SK-N-SH (cell line): ENCODE data around the gene BABAM2. TPM values are rescaled to one million over a fixed set of nuclear protein-coding genes. Genes with fewer than 3 reads are reported as not detected.

Experiments used
- CTCF ChIA-PET: fragments of 300-600, 350-600 bp; formaldehyde crosslinking; extraction: SDS; loops from one replicate; lab custom pipeline; 2021; lab: Yijun Ruan, JAX
- POLR2A ChIA-PET: fragments of 350-600 bp; sonication (Branson Sonifier 250); formaldehyde crosslinking; extraction: SDS; loops from one replicate; lab custom pipeline; 2020; ENCODE audit warnings: antibody characterized with exemption, inconsistent platforms; lab: Yijun Ruan, JAX
- DNase-seq: peaks from one replicate; pipeline ENCODE4 v3.0.0; 2012
- H2AFZ ChIP-seq: fragments of 200-600 bp; sonication (generic); 2 replicates; pipeline ENCODE4 v1.8.1; 2016; ENCODE audit warnings: antibody characterized with exemption, mild to moderate bottlenecking, low read depth
- H3F3A ChIP-seq: fragments of 200-600 bp; sonication (generic); replicated peaks from 2 replicates; pipeline ENCODE3; 2016; ENCODE audit warnings: antibody characterized with exemption, mild to moderate bottlenecking; ENCODE audit not compliant: insufficient read depth
- H3K27ac ChIP-seq, 2 experiments: fragments of 200-500 bp in 1 of 2; fragments of 200-600 bp in 1 of 2; sonication (Bioruptor generic) in 1 of 2; sonication (generic), shearing (Covaris generic) in 1 of 2; 2 replicates each; pipeline versions ENCODE4 v1.5.1 to v1.6.1; 2014 to 2016; ENCODE audit warnings: low read depth in 2 of 2, inconsistent platforms in 1 of 2, low read length in 1 of 2, mild to moderate bottlenecking in 1 of 2, mixed read lengths in 1 of 2
- H3K27me3 ChIP-seq: fragments of 200-600 bp; sonication (generic), shearing (Covaris generic); 2 replicates; pipeline ENCODE4 v1.6.1; 2016; ENCODE audit warnings: mixed run types; ENCODE audit not compliant: insufficient read depth
- H3K36me3 ChIP-seq, 2 experiments: fragments of 200-500 bp in 1 of 2; fragments of 200-600 bp in 1 of 2; sonication (Bioruptor generic) in 1 of 2; sonication (generic) in 1 of 2; replicated peaks in 1 of 2; 2 replicates each; pipeline versions ENCODE3 to v1.5.1; 2014 to 2016; ENCODE audit warnings: low read length in 1 of 2, mild to moderate bottlenecking in 1 of 2; ENCODE audit not compliant: insufficient read depth in 2 of 2, control insufficient read depth in 1 of 2
- H3K4me1 ChIP-seq, 2 experiments: fragments of 200-500 bp in 1 of 2; fragments of 200-600 bp in 1 of 2; sonication (Bioruptor generic) in 1 of 2; sonication (generic), shearing (Covaris generic) in 1 of 2; 2 replicates each; pipeline versions ENCODE4 v1.5.1 to v1.6.1; 2014 to 2016; ENCODE audit warnings: low read depth in 1 of 2, low read length in 1 of 2, mixed run types in 1 of 2; ENCODE audit not compliant: insufficient read depth in 2 of 2, control insufficient read depth in 1 of 2
- H3K4me2 ChIP-seq: fragments of 200-600 bp; sonication (generic), shearing (Covaris generic); 2 replicates; pipeline ENCODE4 v1.6.1; 2017; ENCODE audit warnings: mixed run types
- H3K4me3 ChIP-seq, 2 experiments: fragments of 200-500 bp in 1 of 2; fragments of 200-600 bp in 1 of 2; sonication (Bioruptor generic) in 1 of 2; sonication (generic), shearing (Covaris generic) in 1 of 2; 2 replicates each; pipeline versions ENCODE4 v1.5.1 to v1.8.1; 2014 to 2016; ENCODE audit warnings: low read depth in 2 of 2, inconsistent platforms in 1 of 2, low read length in 1 of 2, mild to moderate bottlenecking in 1 of 2, mixed read lengths in 1 of 2, moderate library complexity in 1 of 2
- H3K79me2 ChIP-seq: fragments of 200-600 bp; sonication (generic); 2 replicates; pipeline ENCODE4 v1.8.1; 2017; ENCODE audit warnings: mild to moderate bottlenecking; ENCODE audit not compliant: insufficient read depth
- H3K9ac ChIP-seq: fragments of 200-600 bp; sonication (generic); 2 replicates; pipeline ENCODE4 v1.6.1; 2017; ENCODE audit warnings: mixed run types
- H3K9me2 ChIP-seq: fragments of 200-600 bp; sonication (generic); 2 replicates; pipeline ENCODE4 v1.6.1; 2017; ENCODE audit warnings: mixed run types
- H3K9me3 ChIP-seq: fragments of 200-600 bp; sonication (generic); 2 replicates; pipeline ENCODE4 v1.6.1; 2017; ENCODE audit warnings: mixed run types, mild to moderate bottlenecking, moderate library complexity
- H4K20me1 ChIP-seq: fragments of 200-600 bp; sonication (generic); 2 replicates; pipeline ENCODE4 v1.6.1; 2017; ENCODE audit warnings: mild to moderate bottlenecking, mixed run types; ENCODE audit not compliant: insufficient read depth
- CTCF ChIP-seq: fragments of 200-600 bp; sonication (generic); IDR thresholded peaks from 2 replicates; pipeline ENCODE4 v1.6.1; 2017; ENCODE audit warnings: antibody characterized with exemption, mild to moderate bottlenecking, moderate library complexity
- EP300 ChIP-seq, 2 experiments: IDR thresholded peaks; 2 replicates each; pipeline versions ENCODE4 v1.4.0 to v1.6.1; 2012; ENCODE audit warnings: borderline replicate concordance in 1 of 2, low read depth in 1 of 2, low read length in 1 of 2
- FOSL2 ChIP-seq: IDR thresholded peaks from 2 replicates; pipeline ENCODE4 v1.4.0; 2012; ENCODE audit warnings: low read depth, mild to moderate bottlenecking, moderate library complexity, borderline replicate concordance
- GATA2 ChIP-seq: sonication (generic); formaldehyde crosslinking; IDR thresholded peaks from 2 replicates; pipeline ENCODE4 v1.5.0; 2020; ENCODE audit warnings: mild to moderate bottlenecking, missing genetic modification reagents
- MAX ChIP-seq: IDR thresholded peaks from 2 replicates; pipeline ENCODE4 v1.4.0; 2012; ENCODE audit warnings: low read depth
- MEF2A ChIP-seq: IDR thresholded peaks from 2 replicates; pipeline ENCODE4 v1.4.0; 2012; ENCODE audit warnings: low read depth, borderline replicate concordance
- PBX3 ChIP-seq: IDR thresholded peaks from 2 replicates; pipeline ENCODE4; 2012
- POLR2AphosphoS5 ChIP-seq: IDR thresholded peaks from 2 replicates; pipeline ENCODE4 v1.6.1; 2012; ENCODE audit warnings: low read depth, low read length
- RAD21 ChIP-seq: IDR thresholded peaks from 2 replicates; pipeline ENCODE4 v1.6.1; 2012; ENCODE audit warnings: mild to moderate bottlenecking, low read length
- RFX5 ChIP-seq: IDR thresholded peaks from 2 replicates; pipeline ENCODE4 v1.6.1; 2012; ENCODE audit warnings: mild to moderate bottlenecking, improper control_type of control experiment, low read length
- TAF1 ChIP-seq: IDR thresholded peaks from 2 replicates; pipeline ENCODE4 v1.6.1; 2012; ENCODE audit warnings: low read depth, mild to moderate bottlenecking, low read length, moderate library complexity, borderline replicate concordance
- USF1 ChIP-seq: IDR thresholded peaks from 2 replicates; pipeline ENCODE4 v1.4.0; 2012; ENCODE audit warnings: low read depth, borderline replicate concordance
- YY1 ChIP-seq: IDR thresholded peaks from 2 replicates; pipeline ENCODE4 v1.4.0; 2012; ENCODE audit warnings: low read depth, mild to moderate bottlenecking
- WGBS: methylation state at CpG from one replicate; pipeline ENCODE4 v1.1.6; 2017; ENCODE audit warnings: low lambda C conversion rate; 5-methylcytosine and 5-hydroxymethylcytosine counted together
- polyA plus RNA-seq, 3 experiments: library from polyadenylated mRNA; depleted of rRNA; stranded (reverse); fragments of >200 nt; gene quantifications; 2 replicates each; pipeline ENCODE4 v1.2.3, GENCODE V29; 2012
- TF ChIP-seq, protein P1 (sequence below): fragments of 150-350 bp; IDR thresholded peaks from 2 replicates; pipeline ENCODE4 v1.6.1; 2017; ENCODE audit warnings: antibody characterized with exemption, low read length, low read depth, borderline replicate concordance

Gene BABAM2
- polyA plus RNA-seq, 1 of the 3 experiments (the other 2 are of a cell fraction) = 34.0 TPM

GRCh38 chr2:28318462-28319117, 428.1 kb downstream of the BABAM2 start:
- no peaks in the 10 kb centered on the region for H3K27me3 ChIP-seq
- no peaks in the 10 kb centered on the region for H3F3A ChIP-seq
- no peaks in the 10 kb centered on the region for H3K79me2 ChIP-seq
- no peaks in the 10 kb centered on the region for H3K9me3 ChIP-seq
- no peak for DNase-seq
- no peak overlapping the region for H2AFZ ChIP-seq
- ChIA-PET CTCF (interaction anchor here (0.9 to 1.8 kb wide), 5 partner anchors 10 to 615 kb away, joined by 3 to 5 read pairs (median 4); no protein-coding TSS in a partner anchor), POLR2A (no interaction called here)
- no peak overlapping the region for H3K4me2 ChIP-seq
- no peak overlapping the region for H3K9ac ChIP-seq
- TF ChIP-seq TAF1 (no peak), EP300 (IDR thresholded peaks at IDR 0.05; ENCODE audit: borderline replicate concordance in 1 of 2, low read depth in 1 of 2, low read length in 1 of 2) (no peak), POLR2AphosphoS5 (no peak), MAX (no peak), MEF2A (no peak), YY1 (no peak), CTCF (no peak), FOSL2 (no peak), RAD21 (no peak), RFX5 (no peak), GATA2 (CRISPR knock-in tag) (no peak), PBX3 (no peak), USF1 (no peak)
- TF ChIP-seq, protein P1, sequence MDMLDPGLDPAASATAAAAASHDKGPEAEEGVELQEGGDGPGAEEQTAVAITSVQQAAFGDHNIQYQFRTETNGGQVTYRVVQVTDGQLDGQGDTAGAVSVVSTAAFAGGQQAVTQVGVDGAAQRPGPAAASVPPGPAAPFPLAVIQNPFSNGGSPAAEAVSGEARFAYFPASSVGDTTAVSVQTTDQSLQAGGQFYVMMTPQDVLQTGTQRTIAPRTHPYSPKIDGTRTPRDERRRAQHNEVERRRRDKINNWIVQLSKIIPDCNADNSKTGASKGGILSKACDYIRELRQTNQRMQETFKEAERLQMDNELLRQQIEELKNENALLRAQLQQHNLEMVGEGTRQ = no peak
- H3K4me1 ChIP-seq = peaks cover 0 to 2% of the 10 kb centered on the region in 2 experiments; a peak in 1 of 4 replicates
- H4K20me1 ChIP-seq = no peaks in the 10 kb centered on the region
- no peak overlapping the region for H3K4me3 ChIP-seq
- no peaks in the 10 kb centered on the region for H3K36me3 ChIP-seq
- no peak overlapping the region for H3K27ac ChIP-seq
- no peaks in the 10 kb centered on the region for H3K9me2 ChIP-seq
- WGBS = 91% methylated on average over 6 of the region's 6 CpGs
